Measurements from ENCODE around the gene PFN3.
A peak's percentile ranks its signal among the peaks of the same experiment; 100 is the strongest.

The PFN3 gene

GRCh38 chr5:177437623-177438022 lies 37.2 kb upstream of the PFN3 start:
- DNase-seq, result no peak

GRCh38 chr5:177435847-177436536 lies 35.5 kb upstream of the PFN3 start:
- DNase-seq, result no peak

- DNase-seq, result no peak
These were observed 34.7 kb upstream of the PFN3 start for GRCh38 chr5:177434942-177435738.

DNA sequence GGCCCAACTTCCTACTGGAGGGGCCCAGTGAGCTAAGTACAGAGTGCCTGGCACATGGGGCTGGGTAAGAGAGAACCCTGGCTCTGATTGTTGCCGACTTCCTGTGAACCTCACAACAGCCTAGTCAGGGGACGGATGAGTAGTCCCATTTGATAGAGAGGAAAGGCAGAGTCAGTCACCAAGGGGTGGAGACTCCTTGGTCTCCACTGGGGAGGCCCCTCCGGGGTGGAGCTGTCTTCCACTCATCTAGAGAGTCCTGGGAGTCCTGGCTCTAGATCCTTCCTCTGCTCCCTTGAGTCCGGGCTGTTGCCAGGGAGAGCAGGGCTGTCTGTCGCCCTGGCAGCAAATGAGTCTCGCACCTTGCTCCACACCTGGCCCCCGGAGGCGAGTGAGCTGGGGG lies 34.0 kb upstream of the PFN3 start:
- DNase-seq, result no peak

DNA sequence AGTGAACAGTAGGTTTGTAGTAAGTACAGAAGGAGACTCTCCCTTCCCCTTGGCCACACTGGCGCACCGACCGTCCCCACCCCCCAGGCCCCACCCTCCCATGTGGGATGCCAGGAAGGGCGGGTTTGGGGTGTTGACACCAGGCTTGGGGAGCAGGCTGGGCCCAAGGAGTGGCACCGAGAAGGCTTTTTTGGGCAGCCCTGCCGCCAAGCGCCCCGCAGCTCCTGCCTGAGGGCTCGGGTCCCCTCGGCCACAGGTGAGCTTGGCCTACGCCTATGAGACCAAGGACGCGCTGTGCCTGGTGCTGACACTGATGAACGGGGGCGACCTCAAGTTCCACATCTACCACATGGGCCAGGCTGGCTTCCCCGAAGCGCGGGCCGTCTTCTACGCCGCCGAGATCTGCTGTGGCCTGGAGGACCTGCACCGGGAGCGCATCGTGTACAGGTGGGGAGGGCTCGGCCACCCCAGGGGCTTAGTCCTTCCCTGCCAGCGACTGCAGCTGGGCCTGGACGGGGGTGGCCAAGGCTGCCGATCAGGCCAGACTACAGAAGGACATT lies 33.3 kb upstream of the PFN3 start:
- no peak for DNase-seq

GRCh38 chr5:177432839-177433657 lies 32.6 kb upstream of the PFN3 start:
- DNase-seq, result no peak

DNA sequence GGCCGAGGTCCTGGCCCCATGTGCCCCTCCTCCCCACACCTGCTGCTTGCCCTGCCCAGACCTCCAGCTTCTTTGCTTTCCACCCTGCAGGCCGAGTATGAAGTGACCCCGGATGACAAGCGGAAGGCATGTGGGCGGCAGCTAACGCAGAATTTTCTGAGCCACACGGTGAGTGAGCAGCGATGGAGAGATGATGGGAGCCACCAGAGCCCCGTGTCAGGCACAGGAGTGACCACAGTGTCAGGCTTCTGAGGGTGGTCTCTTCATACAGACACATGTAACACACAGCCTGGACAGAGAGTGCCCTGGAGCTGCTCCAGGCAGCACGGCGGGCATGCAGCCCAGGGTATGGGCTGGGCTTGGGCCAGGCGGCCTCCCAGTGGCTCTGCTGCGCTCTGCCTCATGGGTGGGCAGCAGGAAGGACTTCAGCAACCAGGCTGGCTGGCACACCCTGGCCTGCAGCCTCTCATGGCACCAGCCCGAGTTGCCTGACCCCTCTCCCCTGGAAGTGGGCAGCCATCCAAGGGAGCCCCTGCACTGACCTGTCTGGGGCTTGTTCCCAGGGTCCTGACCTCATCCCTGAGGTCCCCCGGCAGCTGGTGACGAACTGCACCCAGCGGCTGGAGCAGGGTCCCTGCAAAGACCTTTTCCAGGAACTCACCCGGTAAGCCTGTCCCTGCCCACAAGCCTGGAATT lies 31.8 kb upstream of the PFN3 start:
- DNase-seq, result no peak

- DNase-seq, result no peak
These were observed 31.1 kb upstream of the PFN3 start for GRCh38 chr5:177431317-177432142.

- no peak for DNase-seq
These were observed 30.5 kb upstream of the PFN3 start for GRCh38 chr5:177430972-177431316.

GRCh38 chr5:177430140-177430951 lies 29.9 kb upstream of the PFN3 start:
- DNase-seq, result no peak

- DNase-seq, result no peak
These were observed 29.0 kb upstream of the PFN3 start for GRCh38 chr5:177429248-177430040.

GRCh38 chr5:177428574-177429217 lies 28.2 kb upstream of the PFN3 start:
- no peak for DNase-seq

GRCh38 chr5:177427919-177428573 lies 27.6 kb upstream of the PFN3 start:
- no peak for DNase-seq

- no peak for DNase-seq
These were observed 26.9 kb upstream of the PFN3 start for GRCh38 chr5:177427211-177427822.

DNA sequence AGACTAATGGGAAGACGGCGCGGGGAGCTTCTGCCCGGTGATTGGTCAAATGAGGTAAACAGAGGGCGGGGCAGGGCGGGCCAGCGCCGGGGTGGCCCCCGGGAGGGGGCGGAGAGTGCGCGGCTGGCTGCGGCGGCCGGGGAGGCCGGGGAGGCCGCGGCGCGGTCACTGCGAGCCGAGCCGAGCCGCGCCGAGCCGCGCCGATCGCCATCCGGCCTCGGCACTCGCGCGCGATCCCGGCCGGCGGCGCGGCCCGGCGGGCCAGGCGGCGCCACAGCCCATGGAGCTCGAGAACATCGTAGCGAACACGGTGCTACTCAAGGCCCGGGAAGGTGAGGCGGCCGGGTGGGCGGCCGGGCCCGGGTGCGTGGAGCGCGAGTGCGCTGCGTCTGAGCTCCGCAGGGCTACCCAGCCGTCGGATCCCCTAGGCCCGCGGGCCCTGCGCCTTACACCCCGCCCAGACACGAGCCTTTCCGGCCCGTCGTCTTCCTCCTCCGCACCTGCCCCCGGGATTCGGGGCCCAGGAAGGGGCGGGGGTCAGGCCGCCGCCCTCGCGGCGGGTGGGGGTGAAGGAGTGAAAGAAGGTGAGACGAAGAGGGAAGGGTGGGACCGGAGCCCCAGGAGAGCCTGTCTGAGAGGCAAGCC lies 26.2 kb upstream of the PFN3 start, which contains the start of gene GRK6:
Gene GRK6 (plus strand): TSS at position 111 of the 645 bp plus-strand sequence. CDS start 170 bp downstream, at position 281.
- no peak for DNase-seq

GRCh38 chr5:177425801-177426565 lies 25.5 kb upstream of the PFN3 start:
- DNase-seq, result peak; percentile 97

GRCh38 chr5:177425196-177425800 lies 24.8 kb upstream of the PFN3 start:
- no peak for DNase-seq
